NCI-H2081 (cell line): Measurements from ENCODE around the gene HPGD.
"Not testable (repeated sequence)": the region's sequence is repeated elsewhere in the genome, so short reads cannot be mapped to it uniquely, and the experiment has no call there.

Source experiments
- DNase-seq, 2 experiments: peaks; one replicate each; lab custom pipeline; 2025; lab: John Stamatoyannopoulos, UW

The HPGD gene

DNA sequence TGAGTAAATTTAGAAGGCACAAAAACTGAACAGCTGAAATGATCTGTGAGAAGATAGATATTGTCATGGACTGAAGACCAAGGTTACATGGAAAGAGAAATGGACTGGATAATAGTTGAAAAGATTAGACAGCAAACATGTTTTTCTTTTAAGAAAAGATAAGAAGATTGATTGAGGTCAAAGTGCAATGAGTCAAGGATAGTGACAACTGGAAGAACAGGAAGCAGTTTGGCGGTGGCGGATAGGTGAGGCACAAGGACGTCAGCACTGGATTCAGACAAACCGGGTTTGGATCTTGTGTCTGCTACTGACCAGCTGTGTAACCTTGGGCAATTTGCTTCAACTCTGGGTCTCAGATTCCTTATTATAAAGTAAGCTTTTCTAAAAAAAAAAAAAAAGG, 2.0 kb upstream of the HPGD start:
- DNase-seq: no peak

DNA sequence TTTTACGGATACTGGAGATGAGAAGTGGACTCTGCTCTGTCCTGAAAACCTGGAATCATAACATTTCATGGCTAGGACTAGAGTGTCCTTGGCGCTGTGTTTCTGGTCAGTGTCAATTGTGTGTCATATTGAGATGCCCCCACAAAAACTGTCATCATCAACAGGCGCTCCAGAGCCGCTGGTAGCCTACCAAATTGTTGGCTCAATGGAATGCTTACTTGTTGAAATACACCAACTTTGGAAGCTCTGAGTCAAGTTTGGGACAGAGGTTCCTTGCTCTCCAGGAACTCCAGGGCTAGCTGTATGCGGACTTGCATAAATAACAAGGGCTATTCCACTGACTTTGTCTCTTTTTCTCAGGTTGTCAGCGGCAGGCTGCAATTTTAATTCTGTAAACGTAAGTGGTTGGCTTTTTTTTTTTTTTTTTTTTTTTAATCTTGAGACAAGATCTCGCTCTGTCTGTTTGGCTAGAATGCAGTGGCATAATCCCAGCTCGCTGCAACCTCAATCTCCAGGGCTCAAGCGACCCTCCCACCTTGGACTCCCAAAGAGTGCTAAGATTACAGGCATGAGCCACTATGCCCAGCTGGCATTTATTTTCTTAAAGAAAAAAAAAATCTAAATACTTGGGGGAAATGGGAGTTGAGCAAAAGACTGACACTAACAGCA, 871 bp upstream of the HPGD start:
- no peak for DNase-seq

DNA sequence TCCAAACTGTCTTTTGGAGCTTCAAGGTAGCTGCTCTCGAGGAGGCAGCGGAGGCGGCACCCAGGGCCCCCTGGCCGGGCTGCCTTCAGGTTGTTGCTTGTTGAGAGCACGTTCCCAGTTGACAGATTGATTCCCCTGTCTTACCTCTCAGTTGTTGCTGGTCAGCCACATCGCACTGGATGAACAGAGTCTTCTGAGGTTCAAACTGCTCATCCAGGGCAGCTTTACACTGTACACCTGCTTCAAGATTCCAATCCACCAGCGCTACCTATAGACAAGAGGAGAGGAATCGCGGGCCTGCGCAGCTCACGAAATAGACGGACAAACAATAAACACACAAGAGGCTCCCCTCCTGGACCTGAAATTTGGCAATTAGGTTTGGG, 497 bp downstream of the HPGD start:
- DNase-seq: peak; percentile 16 to 49

DNA sequence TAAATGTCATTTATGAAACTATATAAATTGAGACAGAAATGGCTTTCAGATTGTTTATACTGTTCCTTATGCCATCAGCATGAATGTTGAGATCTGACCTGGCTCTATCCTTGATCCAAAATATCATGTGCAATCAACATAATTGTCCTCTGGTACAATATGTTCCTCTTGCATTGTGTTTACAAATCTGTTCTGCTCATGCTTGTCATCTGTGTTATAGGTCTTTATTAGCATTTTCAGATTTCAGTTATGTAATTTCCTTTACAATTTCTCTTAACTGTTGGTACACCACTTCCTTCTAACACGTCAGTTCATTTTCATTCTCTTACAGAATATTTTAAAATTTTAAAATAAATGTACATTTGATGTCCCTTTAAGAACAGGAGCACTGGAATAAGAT, 1.6 kb downstream of the HPGD start:
- no peak for DNase-seq

DNA sequence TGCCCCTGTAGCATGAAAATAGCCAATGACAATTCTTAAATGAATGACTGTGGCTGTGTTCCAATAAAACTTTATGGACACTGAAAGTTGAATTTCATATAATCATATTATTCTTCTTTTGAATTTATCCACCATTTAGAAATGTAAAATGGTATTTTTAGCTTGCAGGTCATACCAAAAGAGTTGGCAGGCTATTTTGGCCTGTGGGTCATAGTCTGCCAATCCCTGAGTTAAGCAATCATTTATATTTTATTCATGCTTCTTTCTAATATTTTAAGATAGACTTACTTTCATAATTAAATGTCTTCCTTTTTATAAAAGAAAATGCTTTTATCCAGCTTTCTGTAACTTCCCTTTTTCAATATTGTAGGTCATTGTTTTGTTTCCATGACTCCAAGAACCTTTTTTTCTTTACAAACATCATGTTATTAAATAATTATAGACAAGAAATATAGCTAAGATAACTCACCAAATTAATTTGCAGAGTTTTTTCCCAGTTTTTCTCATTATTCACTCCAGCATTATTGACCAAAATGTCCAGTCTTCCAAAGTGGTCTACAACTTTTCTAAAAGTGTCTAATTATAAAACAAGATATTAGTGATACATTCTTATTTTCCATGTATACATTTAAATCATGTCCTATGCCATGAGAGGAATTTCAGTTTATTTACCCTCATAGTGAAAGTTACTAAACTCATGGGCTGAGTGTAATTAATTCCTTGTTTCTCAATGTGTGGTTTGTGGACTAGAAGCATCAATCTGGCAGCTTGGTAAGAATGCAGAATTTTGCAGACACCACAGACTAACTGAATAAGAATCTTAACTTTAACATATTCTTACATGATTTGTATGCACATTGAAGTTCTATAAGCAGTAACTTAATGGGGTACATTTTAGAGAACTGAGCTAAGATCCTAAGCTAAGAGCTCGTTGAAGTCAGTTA, 4.5 kb downstream of the HPGD start:
- DNase-seq: no peak

DNA sequence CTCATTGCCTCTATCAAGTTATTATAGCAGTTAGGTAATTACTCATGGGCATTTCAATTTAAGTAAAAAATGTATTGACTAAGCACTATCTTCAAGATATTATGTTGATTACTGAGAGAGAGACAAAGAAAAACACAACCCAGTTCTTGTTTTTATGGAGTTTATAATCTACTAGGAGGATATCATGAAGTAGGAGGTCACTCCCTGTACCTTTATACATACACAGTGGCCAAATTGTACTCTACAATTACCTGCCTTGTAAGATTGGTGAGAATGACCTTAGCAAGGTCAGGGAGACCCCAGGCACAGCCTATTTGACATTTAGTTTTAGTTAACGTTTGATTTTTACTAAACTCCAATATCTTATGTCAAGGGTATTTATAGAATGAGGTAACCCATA, 5.5 kb downstream of the HPGD start:
- no peak for DNase-seq

DNA sequence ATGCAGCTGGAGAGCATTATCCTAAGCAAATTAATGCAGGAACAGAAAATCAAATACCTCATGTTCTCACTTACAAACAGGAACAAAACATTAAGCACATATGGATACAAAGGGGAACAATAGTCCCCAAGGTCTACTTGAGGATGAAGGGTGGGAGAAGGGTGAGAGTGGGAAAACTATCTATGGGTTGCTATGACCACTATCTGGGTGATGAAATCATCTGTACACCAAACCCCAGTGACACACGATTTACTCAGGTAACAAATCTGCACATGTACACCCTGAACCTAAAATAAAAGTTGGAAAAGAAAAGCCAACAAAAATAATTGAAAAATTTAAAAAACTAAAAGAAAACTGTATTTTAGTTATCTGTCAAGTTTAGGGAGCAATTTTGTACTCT, 5.9 kb downstream of the HPGD start:
- no peak for DNase-seq

DNA sequence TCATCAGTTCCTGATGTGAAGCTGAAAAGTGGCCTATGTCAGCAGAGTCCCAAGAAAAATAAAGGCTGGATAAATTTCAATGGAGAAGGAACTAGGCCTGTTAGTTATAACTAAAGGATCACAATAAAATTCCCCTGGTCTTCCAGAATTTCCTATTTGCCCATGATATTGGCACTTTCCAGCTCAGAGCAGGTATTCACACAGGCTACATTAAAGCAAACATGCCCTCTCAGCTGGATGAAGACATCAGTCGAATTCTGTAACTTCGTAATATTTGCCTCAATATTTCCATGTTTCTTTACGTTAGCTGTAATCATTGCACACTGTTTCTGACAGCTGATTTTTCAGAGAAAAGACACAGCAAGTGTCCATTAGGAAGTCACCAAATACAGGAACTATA, 9.5 kb downstream of the HPGD start:
- no peak for DNase-seq

DNA sequence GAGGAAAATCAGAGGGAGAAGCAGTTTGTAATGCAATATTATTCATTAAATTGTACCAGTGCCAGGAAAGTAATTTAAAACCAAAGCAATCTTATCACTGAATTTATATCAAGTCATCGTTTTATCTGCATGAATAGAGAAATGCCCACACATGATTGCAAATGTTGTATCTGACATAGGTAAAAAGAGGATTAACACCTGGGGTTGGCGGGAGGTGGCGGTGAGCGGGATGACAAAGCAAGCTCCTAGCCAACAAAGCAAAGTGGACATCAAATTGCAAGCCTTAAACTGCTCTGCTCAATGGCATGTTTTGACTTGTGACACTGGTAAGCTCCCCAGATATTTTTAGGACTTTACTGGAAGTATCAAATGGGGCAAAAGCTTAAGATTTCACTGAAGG, 16.4 kb downstream of the HPGD start:
- DNase-seq: no peak

DNA sequence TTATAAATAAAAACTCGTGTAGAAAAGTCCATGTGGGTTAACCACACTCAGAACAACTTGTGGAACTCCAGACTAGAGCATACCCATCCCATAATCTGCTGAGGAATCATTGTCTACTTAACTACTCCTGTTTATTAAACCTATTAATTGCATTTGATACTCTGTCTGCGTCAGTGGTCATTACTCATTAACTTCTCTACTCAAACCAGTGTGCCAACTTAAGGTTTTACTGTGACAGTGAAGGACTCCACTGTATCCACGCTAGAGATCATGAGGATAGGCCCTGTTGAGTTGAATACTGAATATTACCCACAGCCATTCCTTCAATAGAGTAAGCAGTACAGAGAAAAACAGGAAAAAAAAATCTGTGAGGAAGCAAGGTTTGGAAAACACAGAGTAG, 17.3 kb downstream of the HPGD start:
- DNase-seq: no peak

DNA sequence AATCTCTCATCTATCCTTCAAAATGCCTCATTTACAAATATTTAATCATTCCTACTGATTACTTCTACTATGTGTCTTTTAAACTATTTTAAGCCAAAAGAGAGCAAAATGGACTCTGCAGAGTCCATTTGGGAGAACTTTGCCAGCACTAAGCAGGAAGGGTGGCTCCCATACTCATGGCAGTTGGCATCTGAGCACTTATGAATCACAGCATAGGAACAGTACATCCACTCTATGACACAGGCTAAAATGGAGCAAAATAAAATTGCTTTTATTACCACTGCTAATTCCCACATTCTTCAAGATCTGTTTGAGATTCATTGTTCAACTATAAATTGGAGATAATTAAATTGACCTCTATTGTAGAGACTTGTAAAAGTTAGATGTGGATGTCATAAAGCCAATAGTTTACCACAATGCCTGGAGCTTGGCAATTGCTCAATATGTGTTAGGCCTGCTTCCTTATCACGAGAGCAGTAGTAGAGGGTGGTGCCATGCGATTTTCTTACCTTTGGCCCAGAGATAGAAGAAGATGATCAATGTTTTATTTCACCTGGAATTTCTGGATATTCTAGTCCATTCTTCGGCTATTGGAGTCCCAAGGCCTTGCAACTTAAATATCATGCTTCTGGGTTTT, 19.1 kb downstream of the HPGD start:
- no peak for DNase-seq

DNA sequence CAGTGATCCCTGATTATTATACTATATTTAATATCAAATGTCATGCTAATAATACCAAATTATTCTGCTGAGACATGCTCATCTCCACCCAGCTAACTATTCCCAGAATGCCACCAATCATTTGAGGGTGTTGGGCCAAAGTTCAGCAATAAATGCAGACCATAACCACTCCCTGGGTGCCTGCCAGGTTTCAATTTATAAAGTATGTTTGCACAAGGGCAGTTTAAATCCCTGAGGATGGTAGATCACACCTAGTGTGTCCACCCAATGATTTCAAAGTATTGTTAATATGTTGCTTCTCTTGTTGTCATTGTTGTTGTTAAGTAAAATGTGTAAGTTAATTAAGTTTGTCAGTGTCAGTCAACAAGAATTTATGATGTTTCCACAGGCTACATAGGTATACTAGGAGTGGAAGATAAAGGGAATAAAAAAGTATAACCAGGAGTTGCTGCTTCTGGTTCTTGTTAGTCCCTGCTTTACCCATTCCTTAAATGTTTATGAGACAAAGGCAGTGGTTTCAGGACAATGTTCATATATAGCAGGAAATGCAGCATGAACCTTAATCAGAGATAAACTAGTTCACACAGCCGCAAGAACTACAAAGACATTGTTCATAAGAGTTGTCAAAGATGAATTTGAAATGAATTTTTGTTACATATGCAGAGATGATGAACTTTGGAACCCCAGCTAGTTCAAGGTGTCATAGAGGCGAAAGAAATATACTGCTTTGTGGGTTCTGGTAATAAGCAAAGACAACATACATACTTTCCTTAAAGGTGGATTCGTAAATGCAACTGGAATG, 25.5 kb downstream of the HPGD start:
- DNase-seq: peak in 1 of 2 experiments; percentile 36

DNA sequence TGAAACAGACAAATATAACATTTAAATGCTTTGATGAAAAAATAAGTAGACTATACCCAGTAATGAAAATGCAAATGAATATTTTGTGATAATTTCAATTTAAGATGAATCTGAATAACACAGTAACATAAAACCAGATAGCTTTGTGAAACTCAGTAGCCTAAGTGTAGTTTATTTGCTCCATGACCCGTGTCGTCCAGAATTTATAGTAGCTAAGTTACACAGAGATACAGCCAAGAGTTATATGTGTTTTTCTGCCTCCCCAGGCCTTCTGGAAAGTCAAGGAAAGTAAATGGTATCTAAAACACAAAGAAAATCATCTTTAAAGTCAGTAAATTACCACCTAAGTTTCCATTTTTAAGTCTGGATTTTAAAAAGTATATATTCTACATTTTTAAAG, 26.7 kb downstream of the HPGD start:
- DNase-seq: no peak

DNA sequence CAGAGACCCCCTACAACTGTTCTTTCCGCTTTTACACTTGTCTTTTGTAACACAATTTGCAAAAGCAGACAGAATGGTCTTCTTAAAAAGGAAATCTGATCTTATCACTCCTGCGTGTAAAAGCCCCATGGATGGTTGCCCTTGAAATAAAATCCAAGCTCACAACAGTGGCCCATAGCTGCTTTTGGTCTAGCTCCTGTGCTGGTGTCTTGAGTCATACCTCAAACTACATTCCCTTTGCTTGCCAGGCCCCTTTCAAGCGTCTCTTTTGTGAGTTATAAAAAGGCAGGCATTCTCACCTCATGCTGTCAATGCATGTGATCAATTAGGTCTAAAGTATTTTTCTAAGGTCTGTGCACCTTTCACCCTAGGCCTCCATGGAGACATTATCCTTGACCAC, 27.6 kb downstream of the HPGD start:
- DNase-seq: no peak

DNA sequence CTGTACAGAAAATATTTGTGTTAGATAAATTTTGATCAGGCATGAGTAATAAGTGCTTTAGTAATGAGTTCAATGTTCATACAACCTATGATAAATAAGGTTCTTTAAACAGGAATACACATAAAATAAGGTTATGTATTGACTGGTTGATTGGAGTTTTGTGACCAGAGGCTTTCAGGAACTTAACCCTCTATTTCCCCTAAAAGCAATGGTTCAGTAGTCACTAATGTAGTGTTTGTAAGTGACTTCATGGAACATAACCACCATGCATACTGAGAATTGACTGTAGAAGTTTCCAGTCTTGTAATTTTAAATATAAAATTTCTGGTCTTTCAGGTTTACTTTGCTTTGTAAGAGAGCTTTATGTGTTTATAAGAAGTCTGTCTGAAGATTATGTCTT, 28.1 kb downstream of the HPGD start:
- DNase-seq: no peak

DNA sequence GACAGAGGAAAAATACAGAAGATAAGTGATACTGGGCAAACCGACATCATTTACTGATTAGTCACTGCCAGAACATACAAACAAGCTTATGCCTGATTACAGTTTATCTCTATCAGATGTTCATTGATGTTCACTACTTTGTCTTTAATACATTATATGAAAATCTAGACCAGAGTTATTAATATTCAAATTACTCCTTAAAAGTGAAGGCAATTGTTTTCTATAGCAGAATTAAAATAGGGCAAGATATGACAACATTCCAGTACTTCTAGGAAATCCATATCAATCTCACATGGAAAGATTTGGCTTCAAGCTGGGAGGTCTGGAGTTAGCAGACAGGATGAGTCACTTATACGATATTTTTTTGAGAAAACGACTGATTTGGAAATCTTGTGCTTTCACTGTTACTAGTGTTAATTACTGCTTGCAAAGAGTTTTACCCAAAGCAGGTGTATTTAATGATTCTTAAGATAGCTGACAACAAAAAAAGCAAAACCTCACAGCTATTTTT, 31.8 kb downstream of the HPGD start:
- no peak for DNase-seq

DNA sequence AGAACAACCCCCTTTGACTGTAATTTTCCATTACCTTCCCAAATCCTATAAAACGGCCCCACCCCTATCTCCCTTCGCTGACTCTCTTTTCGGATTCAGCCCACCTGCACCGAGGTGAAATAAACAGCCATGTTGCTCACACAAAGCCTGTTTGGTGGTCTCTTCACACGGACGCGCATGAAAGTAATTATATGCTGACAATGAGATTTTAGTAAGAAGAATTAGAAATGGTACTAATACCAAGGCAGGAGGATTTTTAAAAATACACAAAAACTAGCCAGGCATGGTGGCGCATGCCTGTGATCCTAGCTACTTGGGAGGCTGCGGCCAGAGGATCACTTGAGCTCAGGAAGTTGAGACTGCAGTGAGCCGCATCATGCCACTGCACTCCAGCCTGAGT, 33.9 kb downstream of the HPGD start:
- not testable (repeated sequence) for DNase-seq

DNA sequence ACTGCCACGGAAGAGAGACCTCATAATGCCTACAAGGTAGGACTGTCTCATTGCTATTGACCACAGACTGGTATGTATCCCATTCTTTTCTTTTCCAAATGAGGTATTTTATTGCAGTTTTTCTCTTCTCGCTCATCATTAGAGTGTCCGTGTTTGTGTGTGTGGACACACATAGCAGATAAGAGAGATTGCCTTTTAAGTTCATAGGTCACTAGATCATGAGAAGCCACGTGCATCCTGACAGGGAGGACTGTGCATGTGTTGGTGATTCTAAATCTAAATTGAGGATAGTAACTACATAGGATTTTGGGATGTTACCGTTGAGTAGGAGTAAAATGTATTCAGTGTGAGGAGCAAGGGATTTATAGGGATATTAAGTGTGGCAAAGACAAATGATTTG, 37.3 kb downstream of the HPGD start:
- DNase-seq: no peak

DNA sequence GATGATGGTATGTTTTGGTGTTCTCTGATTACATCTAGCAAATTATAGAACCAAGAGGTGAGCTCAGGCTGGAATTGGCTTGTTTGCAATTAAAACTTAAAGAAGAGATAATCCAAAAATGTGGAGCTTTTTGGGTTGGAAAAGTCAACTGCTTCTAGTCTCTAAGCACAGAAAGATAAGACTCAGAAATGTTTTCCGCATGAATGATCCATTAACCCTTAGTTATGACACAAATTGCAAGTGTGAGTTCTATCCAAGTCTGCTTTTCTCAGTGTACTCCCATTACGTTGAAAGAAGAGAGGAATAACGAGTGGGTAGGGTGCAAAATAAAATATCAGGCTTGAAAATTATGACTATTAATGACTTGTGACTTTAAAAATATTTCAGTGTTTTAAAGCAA, 38.5 kb downstream of the HPGD start:
- DNase-seq: no peak

DNA sequence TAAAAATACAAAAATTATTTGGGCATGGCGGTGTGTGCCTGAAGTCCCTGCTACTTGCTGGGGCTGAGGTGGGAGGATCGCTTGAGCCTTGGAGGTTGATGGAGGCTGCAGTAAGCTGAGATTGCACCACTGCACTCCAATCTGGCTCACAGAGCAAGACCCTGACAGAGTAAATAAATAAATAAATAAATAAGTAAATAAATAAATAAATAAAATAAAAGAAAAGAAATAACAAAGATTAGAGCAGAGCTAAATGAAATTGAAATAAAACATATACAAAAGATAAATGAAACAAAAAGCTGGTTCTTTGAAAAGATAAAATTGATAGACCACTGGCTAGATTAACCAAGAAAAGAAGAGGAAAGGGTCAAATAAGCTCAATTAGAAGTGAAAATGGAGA, 43.1 kb downstream of the HPGD start:
- no peak for DNase-seq

DNA sequence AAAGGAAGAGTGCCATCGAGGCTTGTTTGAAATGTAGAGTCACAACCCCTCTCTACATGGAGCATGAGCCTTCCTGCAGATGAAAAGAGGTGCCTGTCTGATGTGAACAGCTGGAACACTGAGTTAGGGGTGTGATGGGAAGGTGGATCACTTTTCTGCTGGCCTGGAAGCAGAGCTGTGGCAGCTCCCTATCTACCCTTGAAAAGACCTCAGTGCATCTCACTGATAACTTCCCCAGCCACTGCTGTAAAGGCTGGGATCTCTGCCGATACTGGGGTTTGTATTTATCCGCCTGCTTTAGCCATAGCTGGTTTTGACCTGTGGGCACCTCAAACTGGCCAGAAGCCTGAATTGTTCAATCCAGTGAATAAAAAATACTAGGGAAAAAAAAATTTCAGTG, 46.8 kb downstream of the HPGD start:
- no peak for DNase-seq

DNA sequence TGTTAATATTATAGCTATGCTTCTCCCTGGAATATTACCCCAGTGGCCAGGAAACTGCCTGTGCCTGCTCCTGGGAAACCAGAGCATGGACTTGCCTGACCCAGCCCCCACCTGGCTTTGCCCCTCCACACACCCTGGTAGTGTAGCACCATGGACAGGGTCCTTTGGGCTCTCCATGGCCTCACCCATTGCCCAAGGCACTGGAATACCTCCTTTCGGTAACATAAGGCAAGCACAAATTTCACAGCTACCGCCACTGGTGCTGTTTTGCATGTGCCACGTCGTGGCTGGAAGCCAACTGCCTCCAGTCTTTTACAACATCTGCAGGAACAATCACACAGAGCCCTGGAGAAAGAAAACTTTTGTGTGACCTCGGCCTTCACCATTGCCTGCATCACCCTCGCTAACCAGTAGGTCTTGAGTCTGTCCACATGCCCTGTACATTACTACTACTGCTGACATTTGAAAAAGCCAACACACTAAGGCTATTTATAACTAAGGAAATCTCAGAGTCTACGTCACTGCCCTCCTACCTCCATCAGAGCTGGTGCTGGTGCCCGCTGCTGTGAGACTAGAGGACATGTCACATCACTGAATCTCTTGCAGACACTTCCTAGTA, 47.7 kb downstream of the HPGD start:
- no peak for DNase-seq
